Fibroblast of lung (primary cell): ENCODE data around the gene MGAT5. TPM values are rescaled to one million over a fixed set of nuclear protein-coding genes. Genes with fewer than 3 reads are reported as not detected.

Experiments
- DNase-seq, 2 donors: peaks; one replicate each; pipeline versions ENCODE4 v3.0.0 to v3.0.0-alpha.2; 2010; ENCODE audit warnings: low read depth in 2 of 2
- H2AFZ ChIP-seq: 2 replicates; pipeline ENCODE4 v1.5.1; 2012; ENCODE audit warnings: low read length, control low read depth, inconsistent platforms
- H3K27ac ChIP-seq: 2 replicates; pipeline ENCODE4 v1.5.1; 2011; ENCODE audit warnings: low read length, control low read depth; ENCODE audit not compliant: insufficient read depth
- H3K27me3 ChIP-seq: 2 replicates; pipeline ENCODE4 v1.5.1; 2011; ENCODE audit warnings: mild to moderate bottlenecking, low read length; ENCODE audit not compliant: control insufficient read depth, insufficient read depth
- H3K36me3 ChIP-seq: 2 replicates; pipeline ENCODE4 v1.5.1; 2011; ENCODE audit warnings: low read length; ENCODE audit not compliant: control insufficient read depth, insufficient read depth
- H3K4me1 ChIP-seq: 2 replicates; pipeline ENCODE4 v1.5.1; 2011; ENCODE audit warnings: low read length; ENCODE audit not compliant: control insufficient read depth, insufficient read depth; ENCODE audit errors: extremely low read depth
- H3K4me2 ChIP-seq: 2 replicates; pipeline ENCODE4 v1.5.1; 2011; ENCODE audit warnings: low read length, control low read depth; ENCODE audit not compliant: insufficient read depth; ENCODE audit errors: extremely low read depth
- H3K4me3 ChIP-seq, 4 experiments: fragments of 200-600 bp in 1 of 4; sonication (generic) in 1 of 4; replicated peaks in 1 of 4; 2 replicates each; pipeline ENCODE4 v1.5.1; 2011 to 2016; ENCODE audit warnings: low read length in 4 of 4, low read depth in 3 of 4, mild to moderate bottlenecking in 3 of 4, control low read depth in 2 of 4, inconsistent platforms in 1 of 4, mixed read lengths in 1 of 4; ENCODE audit not compliant: insufficient read depth in 1 of 4; ENCODE audit errors: control extremely low read depth in 1 of 4
- H3K79me2 ChIP-seq: 2 replicates; pipeline ENCODE4 v1.5.1; 2012; ENCODE audit warnings: mild to moderate bottlenecking, low read length, inconsistent platforms; ENCODE audit not compliant: control insufficient read depth, insufficient read depth
- H3K9ac ChIP-seq: 2 replicates; pipeline ENCODE4 v1.5.1; 2011; ENCODE audit warnings: mild to moderate bottlenecking, low read length, control low read depth; ENCODE audit not compliant: insufficient read depth
- H3K9me3 ChIP-seq: 2 replicates; pipeline ENCODE4 v1.5.1; 2012; ENCODE audit warnings: low read depth, low read length; ENCODE audit not compliant: control insufficient read depth, insufficient read depth
- H4K20me1 ChIP-seq: 2 replicates; pipeline ENCODE4 v1.5.1; 2011; ENCODE audit warnings: low read length; ENCODE audit not compliant: control insufficient read depth, insufficient read depth; ENCODE audit errors: extremely low read depth
- CTCF ChIP-seq, 2 donors: IDR thresholded peaks in 1 of 2; conservative IDR thresholded peaks in 1 of 2; 1 replicate in 1 of 2; 2 replicates in 1 of 2; pipeline ENCODE4 v1.5.1; 2011 to 2012; ENCODE audit warnings: low read length in 2 of 2, control low read depth in 1 of 2, inconsistent platforms in 1 of 2, low read depth in 1 of 2, mild to moderate bottlenecking in 1 of 2
- EZH2 ChIP-seq: IDR thresholded peaks from 2 replicates; pipeline ENCODE4 v1.5.1; 2012; ENCODE audit warnings: low read length, control low read depth, mild to moderate bottlenecking; ENCODE audit errors: missing control alignments
- polyA plus RNA-seq, 2 donors: library from polyadenylated mRNA; depleted of rRNA in 1 of 2; stranded (reverse) in 1 of 2; unstranded in 1 of 2; fragments of >200 nt; gene quantifications; 2 replicates each; pipeline ENCODE4 v1.2.1, GENCODE V29; 2011 to 2012; ENCODE audit warnings: missing spikeins in 1 of 2
- total RNA-seq: library from RNA; depleted of rRNA; stranded (reverse); fragments of >200 nt; gene quantifications from 2 replicates; pipeline ENCODE4 v1.2.1, GENCODE V29; 2014

Gene MGAT5
- total and polyA plus RNA-seq, 2 donors (not counting 1 experiment from before 2014, with no cell fraction given), result 270 to 301 TPM

- H3K36me3 ChIP-seq, result peaks cover 4% of the 10 kb centered on the region
- H3K4me1 ChIP-seq, result peaks cover 7% of the 10 kb centered on the region
- H4K20me1 ChIP-seq, result no peaks in the 10 kb centered on the region
Measured at GRCh38 chr2:134441153-134441863, 187.4 kb downstream of the MGAT5 start.

GRCh38 chr2:134443814-134444480 lies 190.1 kb downstream of the MGAT5 start:
- H3K36me3 ChIP-seq, result peaks cover 7% of the 10 kb centered on the region
- H3K4me3 ChIP-seq, result no peak overlapping the region
- H3K4me2 ChIP-seq, result no peak overlapping the region
- no peak overlapping the region for H2AFZ ChIP-seq
- H3K9ac ChIP-seq, result no peak overlapping the region
- no peak overlapping the region for H3K27ac ChIP-seq
- no peaks in the 10 kb centered on the region for H3K27me3 ChIP-seq
- H4K20me1 ChIP-seq, result no peaks in the 10 kb centered on the region
- H3K9me3 ChIP-seq, result no peaks in the 10 kb centered on the region
- H3K4me1 ChIP-seq, result peaks cover 12% of the 10 kb centered on the region
- no peaks in the 10 kb centered on the region for H3K79me2 ChIP-seq
- DNase-seq, result no peak
- TF ChIP-seq EZH2 (no peak), CTCF (conservative IDR thresholded peaks at IDR 0.05 in 1 of 2, IDR thresholded peaks at IDR 0.05 in 1 of 2; ENCODE audit: low read depth in 1 of 2, low read length in 2 of 2) (no peak)

More at GRCh38 chr2:134441153-134441863, 187.4 kb downstream of the MGAT5 start:
- Histone ChIP-seq H2AFZ (no peak overlapping the region), H3K4me2 (no peak overlapping the region), H3K27ac (no peak overlapping the region), H3K9me3 (no peaks in the 10 kb centered on the region), H3K4me3 (no peak overlapping the region), H3K79me2 (no peaks in the 10 kb centered on the region), H3K27me3 (no peaks in the 10 kb centered on the region), H3K9ac (no peak overlapping the region)
- DNase-seq, result no peak
- TF ChIP-seq EZH2 (no peak), CTCF (conservative IDR thresholded peaks at IDR 0.05 in 1 of 2, IDR thresholded peaks at IDR 0.05 in 1 of 2; ENCODE audit: low read depth in 1 of 2, low read length in 2 of 2) (no peak)

GRCh38 chr2:134445116-134445515 lies 191.2 kb downstream of the MGAT5 start:
- H4K20me1 ChIP-seq, result no peaks in the 10 kb centered on the region
- H3K9me3 ChIP-seq, result no peaks in the 10 kb centered on the region
- no peak overlapping the region for H3K4me3 ChIP-seq
- TF ChIP-seq CTCF (conservative IDR thresholded peaks at IDR 0.05 in 1 of 2, IDR thresholded peaks at IDR 0.05 in 1 of 2; ENCODE audit: low read depth in 1 of 2, low read length in 2 of 2), result no peak
- TF ChIP-seq EZH2, result no peak
- H3K27me3 ChIP-seq, result no peaks in the 10 kb centered on the region
- H2AFZ ChIP-seq, result no peak overlapping the region
- H3K9ac ChIP-seq, result no peak overlapping the region
- H3K4me2 ChIP-seq, result no peak overlapping the region
- no peak for DNase-seq
- H3K4me1 ChIP-seq, result peaks cover 12% of the 10 kb centered on the region
- peaks cover 11% of the 10 kb centered on the region for H3K36me3 ChIP-seq
- H3K27ac ChIP-seq, result no peak overlapping the region
- H3K79me2 ChIP-seq, result no peaks in the 10 kb centered on the region
